Kidney (tissue), 14 donors: Measurements from ENCODE around the gene PLEK2. TPM values are rescaled to one million over a fixed set of nuclear protein-coding genes. Genes with fewer than 3 reads are reported as not detected.

Source experiments
- DNase-seq, 5 donors: peaks; one replicate each; pipeline ENCODE4 v3.0.0-alpha.2; 2013 to 2020
- FAIRE-seq: peaks from 2 replicates; lab custom pipeline; 2012; peaks lifted over from hg19 to GRCh38; lab: Jason Lieb, UNC
- H3K27ac ChIP-seq, 2 donors: one replicate each; pipeline ENCODE4 v1.7.0; 2013; ENCODE audit warnings: low read depth in 2 of 2, low read length in 2 of 2, inconsistent platforms in 1 of 2
- H3K27me3 ChIP-seq: one replicate; pipeline ENCODE4 v1.7.1; 2013; ENCODE audit warnings: low read length, inconsistent platforms; ENCODE audit not compliant: control insufficient read depth, insufficient read depth
- H3K36me3 ChIP-seq, 3 donors: one replicate each; pipeline versions ENCODE4 v1.7.0 to v1.7.1; 2013; ENCODE audit warnings: low read length in 3 of 3, control low read depth in 1 of 3, inconsistent platforms in 1 of 3; ENCODE audit not compliant: insufficient read depth in 3 of 3, control insufficient read depth in 2 of 3
- H3K4me1 ChIP-seq, 3 donors: one replicate each; pipeline versions ENCODE4 v1.7.0 to v1.7.1; 2013; ENCODE audit warnings: low read length in 3 of 3, inconsistent platforms in 1 of 3, low read depth in 1 of 3; ENCODE audit not compliant: control insufficient read depth in 2 of 3, insufficient read depth in 2 of 3
- H3K4me3 ChIP-seq, 3 donors: one replicate each; pipeline versions ENCODE4 v1.7.0 to v1.8.1; 2013; ENCODE audit warnings: low read length in 3 of 3, control low read depth in 1 of 3, inconsistent platforms in 1 of 3
- H3K9ac ChIP-seq, 3 donors: one replicate each; pipeline versions ENCODE4 v1.7.0 to v1.7.1; 2013; ENCODE audit warnings: low read length in 3 of 3, control low read depth in 1 of 3, inconsistent platforms in 1 of 3
- H3K9me3 ChIP-seq, 3 donors: one replicate each; pipeline versions ENCODE4 v1.7.0 to v1.7.1; 2013; ENCODE audit warnings: low read length in 3 of 3, control low read depth in 1 of 3, inconsistent platforms in 1 of 3; ENCODE audit not compliant: control insufficient read depth in 2 of 3, insufficient read depth in 1 of 3
- intact Hi-C: fragments of 100-400 bp; cut with DNase I; formaldehyde crosslinking; loops from one replicate; pipeline ENCODE4 v1.11.1; 2022
- polyA plus RNA-seq: library from polyadenylated mRNA; stranded (reverse); fragments of 350-450 nt; fragmentation: Illumina TruSeq; extraction: RNeasy Lipid Tissue Mini Kit (QIAGEN cat#74804); gene quantifications from one replicate; pipeline ENCODE4 v1.2.3, GENCODE V29; 2014; ENCODE audit warnings: low read depth, low replicate concordance; ENCODE audit not compliant: insufficient read depth
- total RNA-seq: library from RNA; stranded (reverse); fragmentation: NEBNext Ultra II Directional; extraction: Animal tissue kit (Norgen Biotek cat#: 25700); gene quantifications from one replicate; pipeline ENCODE4 v1.2.1, GENCODE V29; 2021
- TF ChIP-seq, protein P1 (sequence below): IDR thresholded peaks from 3 replicates; pipeline ENCODE4 v1.5.1; 2012; ENCODE audit warnings: mild to moderate bottlenecking, moderate library complexity, borderline replicate concordance; ENCODE audit not compliant: insufficient read depth; ENCODE audit errors: extremely low read depth
- donor health status: control.
- donor health status: control.
- donor health status: control.
- donor health status: control.
- donor health status: control.
- donor health status: DM: yes; HTN: yes; CAD: no.
- donor health status: Normal renal cell carcinoma (clear cell type).

Gene PLEK2
- total and polyA plus RNA-seq, 2 donors from 2014 or later, result 10.8 to 11.4 TPM

DNA sequence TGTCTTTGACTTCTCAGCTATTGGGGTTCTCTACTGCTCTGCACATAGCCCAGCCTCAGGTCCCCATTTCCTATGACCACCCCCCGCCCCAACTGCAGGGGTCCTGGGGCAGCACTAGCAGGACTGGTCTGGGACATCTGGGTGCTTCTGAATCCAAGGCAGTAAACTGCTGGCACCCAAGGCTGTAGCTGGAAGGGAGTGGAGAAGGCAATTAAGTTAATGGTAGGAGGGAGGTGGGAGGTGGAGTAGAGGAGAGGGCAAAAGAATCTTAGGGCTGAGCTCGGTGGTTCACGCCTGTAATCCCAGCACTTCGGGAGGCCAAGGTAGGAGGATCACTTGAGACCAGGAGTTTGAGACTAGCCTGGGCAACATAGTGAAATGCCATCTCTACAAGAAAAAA, 11.5 kb downstream of the PLEK2 start:
- no peak overlapping the region for H3K9ac ChIP-seq
- H3K4me1 ChIP-seq, result no peaks in the 10 kb centered on the region
- no peaks in the 10 kb centered on the region for H3K27me3 ChIP-seq
- no peak for DNase-seq
- H3K27ac ChIP-seq, result no peak overlapping the region
- intact Hi-C loops, result no loop called here
- H3K9me3 ChIP-seq, result no peaks in the 10 kb centered on the region
- H3K36me3 ChIP-seq, result no peaks in the 10 kb centered on the region
- no peak for FAIRE-seq
- TF ChIP-seq, protein P1, sequence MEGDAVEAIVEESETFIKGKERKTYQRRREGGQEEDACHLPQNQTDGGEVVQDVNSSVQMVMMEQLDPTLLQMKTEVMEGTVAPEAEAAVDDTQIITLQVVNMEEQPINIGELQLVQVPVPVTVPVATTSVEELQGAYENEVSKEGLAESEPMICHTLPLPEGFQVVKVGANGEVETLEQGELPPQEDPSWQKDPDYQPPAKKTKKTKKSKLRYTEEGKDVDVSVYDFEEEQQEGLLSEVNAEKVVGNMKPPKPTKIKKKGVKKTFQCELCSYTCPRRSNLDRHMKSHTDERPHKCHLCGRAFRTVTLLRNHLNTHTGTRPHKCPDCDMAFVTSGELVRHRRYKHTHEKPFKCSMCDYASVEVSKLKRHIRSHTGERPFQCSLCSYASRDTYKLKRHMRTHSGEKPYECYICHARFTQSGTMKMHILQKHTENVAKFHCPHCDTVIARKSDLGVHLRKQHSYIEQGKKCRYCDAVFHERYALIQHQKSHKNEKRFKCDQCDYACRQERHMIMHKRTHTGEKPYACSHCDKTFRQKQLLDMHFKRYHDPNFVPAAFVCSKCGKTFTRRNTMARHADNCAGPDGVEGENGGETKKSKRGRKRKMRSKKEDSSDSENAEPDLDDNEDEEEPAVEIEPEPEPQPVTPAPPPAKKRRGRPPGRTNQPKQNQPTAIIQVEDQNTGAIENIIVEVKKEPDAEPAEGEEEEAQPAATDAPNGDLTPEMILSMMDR, result no peak
- H3K4me3 ChIP-seq, result no peak overlapping the region

DNA sequence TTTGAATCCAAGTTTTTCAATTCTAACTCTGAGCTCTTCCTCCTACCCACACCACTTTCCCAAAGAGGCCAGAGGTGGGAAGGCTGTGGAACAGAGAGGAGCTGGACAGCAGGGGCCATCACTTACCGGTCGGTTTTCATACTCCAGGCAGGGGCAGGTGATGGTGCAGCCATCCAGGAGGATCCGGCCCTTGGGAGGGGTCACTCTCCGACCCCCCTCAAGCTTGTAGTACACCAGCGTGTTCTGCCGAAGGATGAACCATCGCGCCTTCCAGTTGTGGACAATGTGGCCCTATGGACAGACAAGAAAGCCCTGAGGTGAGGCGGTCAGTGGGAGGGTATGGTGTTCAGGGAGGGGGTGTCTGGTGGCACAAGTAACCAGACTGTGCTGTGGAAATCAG, 14.4 kb downstream of the PLEK2 start:
- H3K9ac ChIP-seq, result no peak overlapping the region
- DNase-seq (no peak), FAIRE-seq (no peak)
- no peak overlapping the region for H3K27ac ChIP-seq
- H3K9me3 ChIP-seq, result no peaks in the 10 kb centered on the region
- no peak overlapping the region for H3K4me3 ChIP-seq
- no peaks in the 10 kb centered on the region for H3K27me3 ChIP-seq
- no peaks in the 10 kb centered on the region for H3K36me3 ChIP-seq
- intact Hi-C loops, result no loop called here
- no peaks in the 10 kb centered on the region for H3K4me1 ChIP-seq
- TF ChIP-seq, protein P1, result no peak

DNA sequence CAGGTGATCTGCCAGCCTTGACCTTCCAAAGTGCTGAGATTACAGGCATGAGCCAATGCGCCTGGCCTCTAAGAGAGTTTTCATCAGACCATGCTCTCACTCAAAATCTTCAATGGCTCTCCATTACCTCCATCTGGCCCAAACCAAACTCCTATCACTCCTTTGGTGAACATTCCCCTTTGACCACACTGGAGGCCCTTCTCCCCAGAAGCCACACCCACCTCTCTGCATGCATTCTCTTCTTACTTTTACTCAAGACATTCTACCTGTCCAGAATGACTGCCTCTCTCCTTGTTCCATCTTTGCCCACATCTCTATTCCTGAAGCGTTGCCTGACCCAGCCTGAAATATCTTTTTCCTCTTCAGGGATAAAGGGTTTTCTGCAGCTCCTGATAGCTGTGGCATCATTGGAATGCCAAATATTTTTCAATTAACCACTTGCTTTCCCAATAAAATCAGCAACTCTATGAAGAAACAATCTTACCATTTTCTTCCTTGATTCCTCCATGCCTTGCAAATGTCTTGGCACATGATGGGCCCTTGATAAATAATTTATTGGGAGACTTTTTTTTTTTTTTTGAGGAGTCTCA, 15.5 kb downstream of the PLEK2 start:
- Histone ChIP-seq H3K4me1 (no peaks in the 10 kb centered on the region), H3K4me3 (no peak overlapping the region), H3K36me3 (no peaks in the 10 kb centered on the region), H3K9me3 (no peaks in the 10 kb centered on the region), H3K27ac (no peak overlapping the region), H3K27me3 (no peaks in the 10 kb centered on the region), H3K9ac (no peak overlapping the region)
- DNase-seq (no peak), FAIRE-seq (no peak)
- intact Hi-C loops, result no loop called here
- TF ChIP-seq, protein P1, result no peak

DNA sequence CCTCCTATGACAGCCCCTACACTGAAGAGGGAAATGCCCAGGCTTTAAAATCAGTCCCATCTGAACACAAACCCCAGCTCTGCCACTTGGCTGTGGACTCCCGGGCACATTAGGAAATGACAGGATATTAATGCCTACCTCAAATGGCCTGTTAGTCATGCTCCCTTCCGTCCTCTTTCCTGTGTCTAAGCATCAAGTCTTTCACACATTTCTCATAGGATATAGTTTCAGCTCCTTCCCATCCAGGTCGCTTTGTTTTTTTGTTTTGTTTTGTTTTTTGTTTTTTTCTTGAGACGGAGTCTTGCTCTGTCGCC, 16.1 kb downstream of the PLEK2 start:
- no peaks in the 10 kb centered on the region for H3K9me3 ChIP-seq
- no peaks in the 10 kb centered on the region for H3K27me3 ChIP-seq
- H3K9ac ChIP-seq, result no peak overlapping the region
- TF ChIP-seq, protein P1, result no peak
- no peaks in the 10 kb centered on the region for H3K4me1 ChIP-seq
- no peaks in the 10 kb centered on the region for H3K36me3 ChIP-seq
- FAIRE-seq (no peak), DNase-seq (no peak)
- H3K27ac ChIP-seq, result no peak overlapping the region
- H3K4me3 ChIP-seq, result no peak overlapping the region
- intact Hi-C loops, result no loop called here
